KOPT-K1 (cell line): ENCODE measurements around the gene MAOA.

Experiments
- H3K27ac ChIP-seq: fragments of 200-600 bp; sonication (generic); 2 replicates; pipeline ENCODE4 v1.5.1; 2016; ENCODE audit warnings: antibody characterized with exemption, mild to moderate bottlenecking, low read depth, low read length; ENCODE audit not compliant: poor library complexity, severe bottlenecking
- H3K36me3 ChIP-seq: fragments of 200-600 bp; sonication (generic); 2 replicates; pipeline ENCODE4 v1.5.1; 2017; ENCODE audit warnings: antibody characterized with exemption, mild to moderate bottlenecking, low read length, moderate library complexity; ENCODE audit not compliant: insufficient read depth
- H3K9me3 ChIP-seq: fragments of 200-600 bp; sonication (generic); 2 replicates; pipeline ENCODE4 v1.5.1; 2017; ENCODE audit warnings: antibody characterized with exemption, low read length, mild to moderate bottlenecking; ENCODE audit not compliant: insufficient read depth, poor library complexity, severe bottlenecking

The MAOA gene

GRCh38 chrX:43679778-43680177 lies 23.7 kb downstream of the MAOA start:
- H3K9me3 ChIP-seq = no peaks in the 10 kb centered on the region
- H3K27ac ChIP-seq = no peak overlapping the region
- H3K36me3 ChIP-seq = no peaks in the 10 kb centered on the region

DNA sequence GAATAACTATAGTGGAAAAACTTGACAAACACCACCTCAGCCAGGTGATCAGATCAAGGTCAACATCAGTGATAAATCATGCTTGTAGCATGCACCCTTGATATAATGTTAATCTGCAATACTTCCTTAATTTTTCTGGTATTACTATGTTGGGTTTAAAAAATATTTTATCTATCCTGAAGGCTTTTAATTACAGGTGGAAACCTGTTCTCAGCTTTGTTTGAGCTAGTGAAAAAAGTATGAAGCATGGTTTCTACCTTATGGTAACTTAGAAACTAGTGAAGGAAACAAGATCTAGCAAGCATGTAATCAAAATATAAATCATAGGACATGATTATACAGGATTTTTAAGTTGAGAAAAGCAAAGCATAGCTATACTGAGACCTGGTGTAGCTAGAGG lies 26.6 kb downstream of the MAOA start:
- no peaks in the 10 kb centered on the region for H3K9me3 ChIP-seq
- no peak overlapping the region for H3K27ac ChIP-seq
- H3K36me3 ChIP-seq = no peaks in the 10 kb centered on the region

GRCh38 chrX:43685221-43685620 lies 29.1 kb downstream of the MAOA start:
- no peak overlapping the region for H3K27ac ChIP-seq
- H3K36me3 ChIP-seq = no peaks in the 10 kb centered on the region
- H3K9me3 ChIP-seq = no peaks in the 10 kb centered on the region

- Histone ChIP-seq H3K9me3 (no peaks in the 10 kb centered on the region), H3K27ac (no peak overlapping the region), H3K36me3 (no peaks in the 10 kb centered on the region)
These were observed 32.5 kb downstream of the MAOA start for GRCh38 chrX:43688586-43688985.

GRCh38 chrX:43693602-43694406 lies 37.7 kb downstream of the MAOA start:
- Histone ChIP-seq H3K9me3 (no peaks in the 10 kb centered on the region), H3K27ac (no peak overlapping the region), H3K36me3 (no peaks in the 10 kb centered on the region)

- Histone ChIP-seq H3K36me3 (no peaks in the 10 kb centered on the region), H3K27ac (no peak overlapping the region), H3K9me3 (no peaks in the 10 kb centered on the region)
These were observed 43.4 kb downstream of the MAOA start for GRCh38 chrX:43699475-43699874.

GRCh38 chrX:43702079-43702524 lies 46.0 kb downstream of the MAOA start:
- Histone ChIP-seq H3K9me3 (no peaks in the 10 kb centered on the region), H3K36me3 (no peaks in the 10 kb centered on the region), H3K27ac (no peak overlapping the region)

GRCh38 chrX:43702660-43703059 lies 46.6 kb downstream of the MAOA start:
- H3K9me3 ChIP-seq = no peaks in the 10 kb centered on the region
- no peak overlapping the region for H3K27ac ChIP-seq
- no peaks in the 10 kb centered on the region for H3K36me3 ChIP-seq

- Histone ChIP-seq H3K27ac (no peak overlapping the region), H3K36me3 (no peaks in the 10 kb centered on the region), H3K9me3 (no peaks in the 10 kb centered on the region)
These were observed 47.2 kb downstream of the MAOA start for GRCh38 chrX:43703211-43703791.

DNA sequence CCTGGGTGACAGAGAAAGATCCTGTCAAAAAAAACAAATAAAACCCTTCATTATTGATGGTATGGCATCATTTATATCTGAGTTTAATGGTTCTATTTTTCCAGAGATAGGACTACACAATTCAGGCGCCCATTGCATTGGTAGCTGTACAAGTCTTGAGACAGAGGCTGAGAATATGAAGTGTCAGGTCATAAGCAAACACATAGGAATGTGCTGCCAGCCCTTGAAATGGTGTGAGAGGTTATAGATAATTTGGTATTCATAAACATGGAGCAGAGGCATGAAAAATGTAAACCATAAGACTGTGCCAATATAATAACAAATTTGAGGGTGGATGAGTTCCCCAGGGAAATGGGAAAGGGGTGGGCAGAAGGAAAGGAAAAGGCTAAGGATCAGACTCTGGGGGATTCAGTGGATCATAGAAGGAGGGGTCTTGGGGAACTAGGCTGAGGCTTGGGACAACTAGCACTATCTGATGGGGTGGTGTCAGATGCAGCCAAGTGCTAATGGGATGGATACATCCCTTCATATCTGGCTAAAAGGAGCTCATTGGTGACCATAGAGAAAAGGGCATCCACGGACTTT lies 50.8 kb downstream of the MAOA start:
- H3K9me3 ChIP-seq = no peaks in the 10 kb centered on the region
- no peaks in the 10 kb centered on the region for H3K36me3 ChIP-seq
- H3K27ac ChIP-seq = no peak overlapping the region

DNA sequence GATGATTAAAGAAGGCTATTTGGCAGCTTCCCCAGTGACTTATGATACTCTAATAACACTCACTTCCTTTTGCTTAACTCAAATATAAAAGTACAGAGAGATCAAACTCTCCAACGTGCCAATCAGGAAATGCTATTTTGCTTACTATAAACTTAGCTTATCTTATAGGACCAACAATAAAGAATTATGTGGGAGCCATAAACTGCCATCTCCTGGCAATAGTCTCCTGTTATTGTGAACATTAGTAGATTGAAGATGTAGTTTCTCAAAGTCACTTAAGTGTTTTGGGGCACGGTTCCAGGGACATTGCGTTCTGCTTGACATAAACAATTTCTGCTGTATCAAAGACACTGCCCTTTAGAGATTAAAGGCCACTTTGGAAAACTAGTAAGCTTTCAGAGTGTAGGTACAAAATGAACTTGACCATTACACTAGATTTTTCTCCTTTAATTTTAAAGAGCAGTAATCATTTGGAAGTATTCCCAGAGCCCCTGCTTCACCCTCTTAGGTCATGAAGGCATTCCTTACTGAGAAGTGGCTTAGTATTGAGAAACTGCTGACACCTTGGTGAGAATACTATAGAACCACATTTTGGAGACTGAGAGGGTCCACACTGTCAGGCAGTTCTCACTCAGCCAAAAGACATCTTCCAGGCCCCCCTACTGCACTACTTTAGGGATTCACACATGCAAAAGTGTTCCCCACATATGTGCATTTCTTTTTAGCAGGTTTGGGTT lies 51.9 kb downstream of the MAOA start:
- no peaks in the 10 kb centered on the region for H3K9me3 ChIP-seq
- no peak overlapping the region for H3K27ac ChIP-seq
- H3K36me3 ChIP-seq = no peaks in the 10 kb centered on the region

DNA sequence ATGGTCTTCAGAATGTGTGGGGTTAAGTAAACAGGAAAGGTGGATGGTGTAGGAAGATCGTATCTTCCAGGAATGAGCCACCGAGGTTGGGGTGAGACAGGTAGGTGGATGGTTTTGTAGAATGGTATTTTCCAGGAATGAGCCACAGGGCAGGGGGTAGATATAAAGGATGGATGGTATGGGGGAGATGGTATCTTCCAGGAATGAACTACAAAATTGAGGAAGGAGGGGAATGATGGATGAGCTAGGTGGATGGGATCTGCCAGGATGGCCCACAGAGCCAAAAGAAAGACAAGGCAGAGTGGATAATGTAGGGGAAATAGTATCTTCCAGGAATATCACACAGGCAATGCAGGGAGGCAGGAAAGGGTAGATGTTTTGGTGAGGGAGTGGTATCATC lies 60.0 kb downstream of the MAOA start:
- Histone ChIP-seq H3K9me3 (no peaks in the 10 kb centered on the region), H3K36me3 (no peaks in the 10 kb centered on the region), H3K27ac (no peak overlapping the region)

- Histone ChIP-seq H3K9me3 (no peaks in the 10 kb centered on the region), H3K36me3 (no peaks in the 10 kb centered on the region), H3K27ac (no peak overlapping the region)
These were observed 60.6 kb downstream of the MAOA start for GRCh38 chrX:43716696-43717095.

DNA sequence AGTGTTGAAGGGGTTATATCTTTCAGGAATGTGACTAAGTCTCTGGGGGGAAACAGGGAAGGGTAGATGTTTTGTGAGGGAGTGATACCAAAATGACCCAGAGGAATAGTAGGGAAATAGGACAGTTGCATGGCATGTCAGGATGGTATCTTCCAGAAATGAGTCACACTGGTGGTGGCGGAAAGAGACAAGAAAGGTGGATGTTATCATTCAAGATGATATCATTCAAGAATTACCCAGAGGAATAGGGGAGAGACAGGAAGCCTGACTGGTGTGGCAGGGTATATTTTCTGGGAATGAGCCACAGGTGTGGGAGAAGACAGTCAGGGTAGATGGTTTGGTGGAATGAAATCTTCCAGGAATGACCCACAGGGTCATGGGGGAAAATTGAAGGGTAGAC lies 61.1 kb downstream of the MAOA start:
- H3K9me3 ChIP-seq = no peaks in the 10 kb centered on the region
- H3K36me3 ChIP-seq = no peaks in the 10 kb centered on the region
- no peak overlapping the region for H3K27ac ChIP-seq

DNA sequence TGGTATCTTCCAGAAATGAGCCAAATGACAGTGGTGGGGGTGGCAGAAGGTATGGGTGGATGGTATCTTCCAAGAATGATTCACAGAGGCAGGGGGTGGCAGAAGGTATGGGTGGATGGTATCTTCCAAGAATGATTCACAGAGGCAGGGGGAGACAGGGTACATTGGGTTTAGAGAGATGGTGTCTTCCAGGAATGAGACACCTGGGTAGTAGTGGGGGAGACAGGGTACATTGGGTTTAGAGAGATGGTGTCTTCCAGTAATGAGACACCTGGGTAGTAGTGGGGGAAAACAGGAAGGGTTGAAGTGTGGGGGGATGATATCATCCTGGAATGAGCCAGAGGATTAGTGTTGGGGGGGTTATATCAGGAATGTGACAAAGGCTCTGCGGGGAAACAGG lies 62.0 kb downstream of the MAOA start:
- Histone ChIP-seq H3K27ac (no peak overlapping the region), H3K36me3 (no peaks in the 10 kb centered on the region), H3K9me3 (no peaks in the 10 kb centered on the region)
